ENCODE data around the gene PCDH9.

The PCDH9 gene

DNA sequence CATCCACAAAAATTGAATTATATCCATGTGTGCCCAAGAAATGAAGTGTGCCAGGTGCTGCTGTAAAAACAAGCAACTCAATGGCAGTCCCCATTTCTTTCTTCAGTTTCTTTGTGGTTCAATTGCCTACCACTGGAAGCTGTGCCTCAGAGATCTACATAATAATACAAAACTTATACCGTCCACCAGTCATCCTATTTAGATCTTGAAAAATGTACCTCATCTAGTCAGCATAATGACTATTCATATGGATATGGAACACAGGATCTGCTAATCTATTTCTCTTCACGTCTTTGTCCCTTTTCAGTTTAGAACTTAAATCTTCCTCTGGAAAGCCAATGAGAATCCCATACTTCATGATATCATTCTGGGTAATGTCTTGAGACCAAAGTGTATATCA, 648.5 kb downstream of the PCDH9 start:
- no peaks in the 10 kb centered on the region for H3K79me1 ChIP-seq (ENCODE audit: low read depth, low read length)
- WGBS, 2 donors (ENCODE audit: extremely low coverage in 2 of 2, insufficient read length in 2 of 2, insufficient replicate concordance in 1 of 2): no CpG with 5 or more reads among the region's 2 CpGs
- H3K4me2 ChIP-seq (ENCODE audit: insufficient read depth, low read length, poor library complexity, severe bottlenecking): no peak overlapping the region
- no peak overlapping the region for H3K4ac ChIP-seq (ENCODE audit: low read length)
- no peak overlapping the region for H2AK5ac ChIP-seq (ENCODE audit: low read depth, low read length)
- H3K27me3 ChIP-seq (ENCODE audit: control insufficient read depth in 3 of 3, insufficient read depth in 3 of 3, low read depth in 1 of 3, low read length in 3 of 3): no peaks in the 10 kb centered on the region
- H3K9ac ChIP-seq (ENCODE audit: low read depth, low read length, poor library complexity): no peak overlapping the region
- H2BK120ac ChIP-seq (ENCODE audit: low read depth, low read length): no peak overlapping the region
- H3K4me1 ChIP-seq (ENCODE audit: control insufficient read depth in 2 of 2, insufficient read depth in 1 of 2, low read depth in 1 of 2, low read length in 2 of 2): no peaks in the 10 kb centered on the region
- no peak overlapping the region for H2BK12ac ChIP-seq (ENCODE audit: low read length)
- no peak overlapping the region for H3K14ac ChIP-seq (ENCODE audit: low read length)
- no peak for DNase-seq (ENCODE audit: low spot score)
- no peaks in the 10 kb centered on the region for H3K36me3 ChIP-seq (replicated peaks in 1 of 2; ENCODE audit: control insufficient read depth in 2 of 2, insufficient read depth in 2 of 2, low read length in 2 of 2)
- no peak overlapping the region for H2BK5ac ChIP-seq (ENCODE audit: low read length)
- H3K9me3 ChIP-seq (replicated peaks in 1 of 2; ENCODE audit: control insufficient read depth in 2 of 2, insufficient read depth in 1 of 2, low read depth in 1 of 2, low read length in 2 of 2): no peaks in the 10 kb centered on the region
- H3K23ac ChIP-seq (ENCODE audit: low read depth, low read length, poor library complexity): no peak overlapping the region
- H3K4me3 ChIP-seq (ENCODE audit: low read length in 2 of 2): no peak overlapping the region
- H2AFZ ChIP-seq (ENCODE audit: low read length): no peak overlapping the region
- H3K27ac ChIP-seq (replicated peaks; ENCODE audit: low read length): no peak overlapping the region
- H3K18ac ChIP-seq (ENCODE audit: low read length): no peak overlapping the region
- no peak overlapping the region for H4K8ac ChIP-seq (ENCODE audit: low read depth, low read length)
- no peak overlapping the region for H4K91ac ChIP-seq (ENCODE audit: low read depth, low read length, poor library complexity)
- no peak overlapping the region for H2BK15ac ChIP-seq (ENCODE audit: low read length)

- Histone ChIP-seq H3K14ac (ENCODE audit: low read length) (no peak overlapping the region), H3K9me3 (replicated peaks in 1 of 2; ENCODE audit: control insufficient read depth in 2 of 2, insufficient read depth in 1 of 2, low read depth in 1 of 2, low read length in 2 of 2) (no peaks in the 10 kb centered on the region), H3K79me1 (ENCODE audit: low read depth, low read length) (no peaks in the 10 kb centered on the region), H2BK120ac (ENCODE audit: low read depth, low read length) (no peak overlapping the region), H3K4me1 (ENCODE audit: control insufficient read depth in 2 of 2, insufficient read depth in 1 of 2, low read depth in 1 of 2, low read length in 2 of 2) (no peaks in the 10 kb centered on the region), H4K91ac (ENCODE audit: low read depth, low read length, poor library complexity) (no peak overlapping the region), H2AFZ (ENCODE audit: low read length) (no peak overlapping the region), H3K18ac (ENCODE audit: low read length) (no peak overlapping the region), H2BK5ac (ENCODE audit: low read length) (no peak overlapping the region), H3K9ac (ENCODE audit: low read depth, low read length, poor library complexity) (no peak overlapping the region), H2AK5ac (ENCODE audit: low read depth, low read length) (no peak overlapping the region), H3K4me3 (ENCODE audit: low read length in 2 of 2) (no peak overlapping the region), H3K4me2 (ENCODE audit: insufficient read depth, low read length, poor library complexity, severe bottlenecking) (no peak overlapping the region), H3K27me3 (ENCODE audit: control insufficient read depth in 3 of 3, insufficient read depth in 3 of 3, low read depth in 1 of 3, low read length in 3 of 3) (no peaks in the 10 kb centered on the region), H4K8ac (ENCODE audit: low read depth, low read length) (no peak overlapping the region), H3K36me3 (replicated peaks in 1 of 2; ENCODE audit: control insufficient read depth in 2 of 2, insufficient read depth in 2 of 2, low read length in 2 of 2) (no peaks in the 10 kb centered on the region), H3K23ac (ENCODE audit: low read depth, low read length, poor library complexity) (no peak overlapping the region), H3K4ac (ENCODE audit: low read length) (no peak overlapping the region), H2BK12ac (ENCODE audit: low read length) (no peak overlapping the region), H2BK15ac (ENCODE audit: low read length) (no peak overlapping the region), H3K27ac (replicated peaks; ENCODE audit: low read length) (no peak overlapping the region)
- WGBS, 2 donors (ENCODE audit: extremely low coverage in 2 of 2, insufficient read length in 2 of 2, insufficient replicate concordance in 1 of 2): no CpG with 5 or more reads among the region's 2 CpGs
- no peak for DNase-seq (ENCODE audit: low spot score)
Observed at GRCh38 chr13:66578305-66578704, 651.8 kb downstream of the PCDH9 start.

GRCh38 chr13:66577358-66577757, 652.8 kb downstream of the PCDH9 start:
- Histone ChIP-seq H3K4me1 (ENCODE audit: control insufficient read depth in 2 of 2, insufficient read depth in 1 of 2, low read depth in 1 of 2, low read length in 2 of 2) (no peaks in the 10 kb centered on the region), H3K36me3 (replicated peaks in 1 of 2; ENCODE audit: control insufficient read depth in 2 of 2, insufficient read depth in 2 of 2, low read length in 2 of 2) (no peaks in the 10 kb centered on the region), H3K27me3 (ENCODE audit: control insufficient read depth in 3 of 3, insufficient read depth in 3 of 3, low read depth in 1 of 3, low read length in 3 of 3) (no peaks in the 10 kb centered on the region), H3K9me3 (replicated peaks in 1 of 2; ENCODE audit: control insufficient read depth in 2 of 2, insufficient read depth in 1 of 2, low read depth in 1 of 2, low read length in 2 of 2) (no peaks in the 10 kb centered on the region), H3K4me2 (ENCODE audit: insufficient read depth, low read length, poor library complexity, severe bottlenecking) (no peak overlapping the region), H3K9ac (ENCODE audit: low read depth, low read length, poor library complexity) (no peak overlapping the region), H3K18ac (ENCODE audit: low read length) (no peak overlapping the region), H3K4ac (ENCODE audit: low read length) (no peak overlapping the region), H3K27ac (replicated peaks; ENCODE audit: low read length) (no peak overlapping the region), H2AK5ac (ENCODE audit: low read depth, low read length) (no peak overlapping the region), H3K23ac (ENCODE audit: low read depth, low read length, poor library complexity) (no peak overlapping the region), H4K8ac (ENCODE audit: low read depth, low read length) (no peak overlapping the region), H2BK12ac (ENCODE audit: low read length) (no peak overlapping the region), H3K14ac (ENCODE audit: low read length) (no peak overlapping the region), H4K91ac (ENCODE audit: low read depth, low read length, poor library complexity) (no peak overlapping the region), H2BK120ac (ENCODE audit: low read depth, low read length) (no peak overlapping the region), H2AFZ (ENCODE audit: low read length) (no peak overlapping the region), H3K79me1 (ENCODE audit: low read depth, low read length) (no peaks in the 10 kb centered on the region), H2BK5ac (ENCODE audit: low read length) (no peak overlapping the region), H3K4me3 (ENCODE audit: low read length in 2 of 2) (no peak overlapping the region), H2BK15ac (ENCODE audit: low read length) (no peak overlapping the region)
- no CpG with 5 or more reads among the region's 2 CpGs for WGBS, 2 donors (ENCODE audit: extremely low coverage in 2 of 2, insufficient read length in 2 of 2, insufficient replicate concordance in 1 of 2)
- DNase-seq (ENCODE audit: low spot score): no peak

DNA sequence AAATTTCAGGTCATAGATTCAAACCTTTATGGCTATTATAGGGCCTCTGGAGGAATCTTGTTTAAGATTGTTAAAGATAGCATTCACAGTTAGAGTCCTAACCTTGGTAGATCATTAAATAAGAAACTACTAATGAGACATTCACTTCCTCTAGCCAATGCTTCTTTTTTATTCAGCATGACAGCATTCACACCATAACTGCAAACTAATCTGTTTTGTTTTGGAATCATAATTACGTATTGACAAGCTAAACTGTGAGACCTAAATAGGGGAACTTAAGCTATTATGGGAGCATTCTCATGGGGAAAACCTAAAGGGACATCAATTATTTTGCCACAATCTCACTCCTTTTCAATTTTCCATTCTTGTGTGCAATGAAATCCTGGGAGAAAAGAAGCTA, 653.8 kb downstream of the PCDH9 start:
- Histone ChIP-seq H3K4ac (ENCODE audit: low read length) (no peak overlapping the region), H3K9me3 (replicated peaks in 1 of 2; ENCODE audit: control insufficient read depth in 2 of 2, insufficient read depth in 1 of 2, low read depth in 1 of 2, low read length in 2 of 2) (no peaks in the 10 kb centered on the region), H3K36me3 (replicated peaks in 1 of 2; ENCODE audit: control insufficient read depth in 2 of 2, insufficient read depth in 2 of 2, low read length in 2 of 2) (no peaks in the 10 kb centered on the region), H2BK12ac (ENCODE audit: low read length) (no peak overlapping the region), H2AK5ac (ENCODE audit: low read depth, low read length) (no peak overlapping the region), H3K4me1 (ENCODE audit: control insufficient read depth in 2 of 2, insufficient read depth in 1 of 2, low read depth in 1 of 2, low read length in 2 of 2) (no peaks in the 10 kb centered on the region), H2BK5ac (ENCODE audit: low read length) (no peak overlapping the region), H3K4me2 (ENCODE audit: insufficient read depth, low read length, poor library complexity, severe bottlenecking) (no peak overlapping the region), H2AFZ (ENCODE audit: low read length) (no peak overlapping the region), H2BK120ac (ENCODE audit: low read depth, low read length) (no peak overlapping the region), H3K18ac (ENCODE audit: low read length) (no peak overlapping the region), H3K9ac (ENCODE audit: low read depth, low read length, poor library complexity) (no peak overlapping the region), H4K8ac (ENCODE audit: low read depth, low read length) (no peak overlapping the region), H3K23ac (ENCODE audit: low read depth, low read length, poor library complexity) (no peak overlapping the region), H3K27me3 (ENCODE audit: control insufficient read depth in 3 of 3, insufficient read depth in 3 of 3, low read depth in 1 of 3, low read length in 3 of 3) (no peaks in the 10 kb centered on the region), H2BK15ac (ENCODE audit: low read length) (no peak overlapping the region), H3K4me3 (ENCODE audit: low read length in 2 of 2) (no peak overlapping the region), H3K27ac (replicated peaks; ENCODE audit: low read length) (no peak overlapping the region), H4K91ac (ENCODE audit: low read depth, low read length, poor library complexity) (no peak overlapping the region), H3K14ac (ENCODE audit: low read length) (no peak overlapping the region), H3K79me1 (ENCODE audit: low read depth, low read length) (no peaks in the 10 kb centered on the region)
- no peak for DNase-seq (ENCODE audit: low spot score)
- WGBS, 2 donors (ENCODE audit: extremely low coverage in 2 of 2, insufficient read length in 2 of 2, insufficient replicate concordance in 1 of 2): no CpG with 5 or more reads among the region's 1 CpG

Data from neuronal stem cell (in vitro differentiated cells).